Measurements from ENCODE around the gene CEP112.
"Not testable (repeated sequence)": the region's sequence is repeated elsewhere in the genome, so short reads cannot be mapped to it uniquely, and the experiment has no call there.

Gene CEP112

DNA sequence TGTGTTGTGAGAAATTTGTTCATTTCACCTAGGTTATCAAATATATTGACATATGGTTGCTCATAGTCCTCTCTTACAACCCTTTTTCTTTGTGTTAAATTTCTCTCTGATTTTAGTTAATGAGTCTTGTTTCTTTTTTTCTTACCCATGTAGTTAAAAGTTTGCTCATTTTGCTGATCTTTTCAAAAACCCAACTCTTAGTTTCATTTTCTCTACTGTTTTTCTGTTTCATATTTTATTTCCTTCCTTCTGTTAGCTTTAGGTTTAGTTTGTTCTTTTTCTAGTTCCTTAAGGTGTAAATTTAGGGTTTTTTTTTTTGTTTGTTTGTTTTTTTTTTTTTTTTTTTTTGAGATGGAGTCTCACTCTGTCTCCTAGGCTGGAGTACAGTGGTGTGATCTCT lies 42.4 kb downstream of the CEP112 start:
- no peak for DNase-seq

- DNase-seq, result no peak
Measured at GRCh38 chr17:66146394-66146793, 45.5 kb downstream of the CEP112 start.

- no peak for DNase-seq
Measured at GRCh38 chr17:66143657-66144282, 48.2 kb downstream of the CEP112 start.

DNA sequence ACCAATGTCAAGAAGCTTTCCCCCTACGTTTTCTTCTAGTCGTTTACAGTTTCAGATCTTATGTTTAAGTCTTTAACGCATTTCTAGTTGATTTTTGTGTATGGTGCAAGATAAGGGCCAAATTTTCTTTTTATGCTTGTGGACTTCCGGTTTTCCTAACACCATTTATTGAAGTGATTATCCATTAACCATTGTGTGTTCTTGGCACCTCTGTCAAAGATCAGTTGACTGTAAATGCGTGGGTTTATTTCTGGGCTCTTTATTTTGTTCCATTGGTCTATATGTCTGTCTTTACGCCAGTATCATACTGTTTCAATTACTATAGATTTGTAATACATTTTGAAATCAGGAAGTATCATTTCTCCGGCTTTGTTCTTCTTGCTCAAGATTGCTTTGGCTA lies 49.5 kb downstream of the CEP112 start:
- no peak for DNase-seq

DNA sequence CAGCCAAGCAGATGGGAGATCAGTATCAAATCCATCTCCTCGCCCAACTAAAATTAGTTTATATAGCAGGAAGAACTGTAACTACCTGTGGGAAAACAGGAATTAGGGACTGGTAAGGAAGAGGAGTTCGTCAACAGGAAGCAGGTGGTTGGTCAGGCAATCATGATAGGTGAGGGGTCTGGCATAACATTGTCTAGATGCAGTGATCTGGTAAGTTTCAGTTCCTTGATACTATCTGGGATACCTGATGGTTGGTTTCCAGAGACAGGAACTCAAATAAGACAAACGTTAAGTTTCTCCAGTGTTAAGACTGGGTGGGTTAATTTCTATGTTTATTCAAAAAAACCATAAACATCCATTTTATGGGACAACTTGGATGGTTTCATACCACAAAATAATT lies 53.8 kb downstream of the CEP112 start:
- no peak for DNase-seq

DNA sequence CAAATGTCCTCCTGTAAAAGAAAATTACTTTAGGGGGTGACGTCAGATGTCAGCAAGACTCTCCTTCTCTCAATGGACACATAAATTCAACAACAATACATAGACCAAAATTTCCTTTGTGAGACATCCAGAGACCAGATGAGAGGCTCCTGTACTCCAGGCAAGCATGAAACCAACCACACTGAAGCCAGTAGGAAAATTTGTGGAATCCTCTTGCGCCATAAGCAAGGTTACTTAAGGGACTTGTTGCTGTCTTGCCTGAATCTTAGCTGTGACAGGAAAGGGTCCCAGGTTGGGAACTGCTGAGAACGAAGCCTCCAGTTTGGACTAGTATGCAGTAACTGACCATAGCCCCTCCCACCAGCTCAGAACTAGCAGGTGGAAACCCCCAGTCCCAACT lies 56.0 kb downstream of the CEP112 start:
- DNase-seq, result no peak

- DNase-seq, result no peak
Measured at GRCh38 chr17:66135219-66135618, 56.7 kb downstream of the CEP112 start.

- no peak for DNase-seq
Measured at GRCh38 chr17:66129759-66130158, 62.2 kb downstream of the CEP112 start.

DNA sequence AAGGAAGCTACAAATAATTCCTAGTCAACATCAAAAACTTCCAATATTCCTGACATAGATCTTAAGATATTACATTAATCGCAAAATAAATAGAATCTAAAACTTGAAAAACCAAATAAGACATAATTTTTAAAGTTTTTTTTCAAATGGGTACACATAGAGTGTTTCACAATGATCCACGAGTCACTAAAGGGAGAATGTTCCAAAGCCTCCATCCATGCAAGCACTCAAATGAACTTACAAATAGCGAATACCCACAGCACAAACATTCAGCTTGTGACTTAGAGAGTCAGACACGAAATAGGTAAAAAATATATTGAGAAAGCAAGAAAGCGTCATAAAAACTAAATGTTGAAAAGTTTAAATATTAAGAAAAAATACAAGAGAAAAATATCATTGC lies 65.7 kb downstream of the CEP112 start:
- DNase-seq, result no peak

- no peak for DNase-seq
Measured at GRCh38 chr17:66123163-66123562, 68.8 kb downstream of the CEP112 start.

DNA sequence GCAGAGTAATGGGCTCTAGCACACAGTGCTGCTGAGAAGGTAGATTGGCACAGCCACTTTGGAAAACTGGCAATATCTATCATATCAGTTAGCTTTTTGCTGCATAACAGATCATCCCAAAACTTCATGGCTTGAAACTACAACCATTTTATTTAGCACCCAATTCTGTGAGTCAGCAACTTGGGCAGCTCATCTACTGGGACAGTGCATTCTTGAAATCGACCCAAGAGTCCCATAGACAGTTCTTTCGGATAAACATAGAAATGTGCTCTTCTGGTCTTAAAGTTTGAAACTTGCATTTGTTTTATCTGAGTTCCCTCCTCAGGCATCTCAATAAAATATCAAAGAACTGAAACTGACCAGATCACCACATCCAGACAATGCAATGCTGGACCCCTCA lies 76.7 kb downstream of the CEP112 start:
- DNase-seq, result no peak

- DNase-seq, result no peak
Measured at GRCh38 chr17:66114609-66115008, 77.3 kb downstream of the CEP112 start.

GRCh38 chr17:66107731-66108130 lies 84.2 kb downstream of the CEP112 start:
- DNase-seq, result no peak

- no peak for DNase-seq
Measured at GRCh38 chr17:66098040-66098439, 93.9 kb downstream of the CEP112 start.

GRCh38 chr17:66094727-66095126 lies 97.2 kb downstream of the CEP112 start:
- no peak for DNase-seq

- DNase-seq, result no peak
Measured at GRCh38 chr17:66091445-66092080, 100.4 kb downstream of the CEP112 start.

DNA sequence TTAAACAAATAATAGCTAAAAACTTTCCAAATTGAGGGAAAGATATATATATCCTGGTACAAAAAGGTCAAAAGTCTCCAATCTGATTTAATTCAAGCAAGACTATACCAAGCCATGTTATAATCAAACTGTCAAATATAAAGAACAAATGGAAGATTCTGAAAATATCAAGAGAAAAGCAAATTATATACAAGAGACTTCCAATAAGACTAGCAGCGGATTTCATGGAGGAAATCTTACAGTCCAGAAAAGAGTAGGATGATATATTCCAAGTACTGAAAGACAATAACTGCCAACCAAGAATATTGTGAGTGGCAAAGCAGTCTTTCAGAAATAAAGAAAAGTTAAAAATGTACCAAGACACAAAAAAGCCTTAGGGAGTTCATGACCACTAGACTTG lies 102.2 kb downstream of the CEP112 start:
- DNase-seq, result no peak

- DNase-seq, result no peak
Measured at GRCh38 chr17:66088173-66088572, 103.8 kb downstream of the CEP112 start.

GRCh38 chr17:66087073-66087472 lies 104.9 kb downstream of the CEP112 start:
- no peak for DNase-seq

DNA sequence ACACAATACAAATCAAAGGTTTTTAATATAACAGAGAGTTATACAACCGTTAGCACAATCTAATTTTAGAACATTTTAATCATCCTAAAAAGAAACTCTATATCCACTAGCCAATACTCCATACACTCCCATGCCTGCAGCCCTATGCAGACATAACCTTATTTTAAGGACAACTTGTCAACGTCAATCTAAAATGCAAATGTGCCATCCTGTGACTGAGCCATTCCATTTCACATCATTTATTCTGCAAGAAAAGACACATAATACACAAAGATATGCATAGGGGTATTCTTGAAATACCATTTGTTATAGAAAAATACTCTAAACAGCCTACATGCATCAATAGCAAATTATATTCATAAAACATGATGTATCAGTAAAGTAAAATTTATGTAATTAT lies 106.7 kb downstream of the CEP112 start:
- no peak for DNase-seq

DNA sequence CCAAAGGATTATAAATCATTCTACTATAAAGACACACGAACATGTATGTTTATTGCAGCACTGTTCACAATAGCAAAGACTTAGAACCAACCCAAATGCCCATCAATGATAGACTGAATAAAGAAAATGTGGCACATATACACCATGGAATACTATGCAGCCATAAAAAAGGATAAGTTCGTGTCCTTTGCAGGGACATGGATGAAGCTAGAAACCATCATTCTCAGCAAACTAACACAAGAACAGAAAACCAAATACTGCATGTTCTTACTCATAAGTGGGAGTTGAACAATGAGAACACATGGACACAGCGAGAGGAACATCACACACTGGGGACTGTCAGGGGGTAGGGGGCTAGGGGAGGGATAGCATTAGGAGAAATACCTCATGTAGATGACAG lies 111.3 kb downstream of the CEP112 start:
- not testable (repeated sequence) for DNase-seq

DNA sequence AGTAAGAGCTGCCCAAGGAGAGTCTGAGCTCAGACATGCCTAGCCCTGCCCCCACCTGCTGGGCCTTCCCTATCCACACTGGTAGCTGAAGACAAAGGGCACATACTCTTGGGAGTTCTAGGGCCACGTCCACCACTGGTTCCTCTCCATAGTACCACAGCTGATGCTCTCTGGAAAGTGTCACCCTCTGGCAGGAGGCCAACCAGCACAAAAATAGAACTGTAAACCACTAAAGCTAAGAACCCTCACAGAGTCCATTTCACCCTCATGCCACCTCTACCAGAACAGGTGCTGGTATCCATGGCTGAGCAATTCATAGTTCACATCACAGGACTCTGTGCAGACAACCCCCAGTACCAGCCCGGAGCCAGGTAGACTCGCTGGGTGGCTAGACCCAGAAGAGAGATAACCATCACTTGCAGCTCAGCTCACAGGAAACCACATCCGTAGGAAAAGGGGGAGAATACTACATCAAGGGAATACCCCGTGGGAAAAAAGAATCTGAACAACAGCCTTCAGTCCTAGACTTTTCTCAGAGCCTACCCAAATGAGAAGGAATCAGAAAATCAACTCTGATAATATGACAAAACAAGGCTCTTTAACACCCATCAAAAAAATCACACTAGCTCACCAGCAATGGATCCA lies 115.3 kb downstream of the CEP112 start:
- DNase-seq, result no peak

- no peak for DNase-seq
Measured at GRCh38 chr17:66073384-66073783, 118.5 kb downstream of the CEP112 start.

DNA sequence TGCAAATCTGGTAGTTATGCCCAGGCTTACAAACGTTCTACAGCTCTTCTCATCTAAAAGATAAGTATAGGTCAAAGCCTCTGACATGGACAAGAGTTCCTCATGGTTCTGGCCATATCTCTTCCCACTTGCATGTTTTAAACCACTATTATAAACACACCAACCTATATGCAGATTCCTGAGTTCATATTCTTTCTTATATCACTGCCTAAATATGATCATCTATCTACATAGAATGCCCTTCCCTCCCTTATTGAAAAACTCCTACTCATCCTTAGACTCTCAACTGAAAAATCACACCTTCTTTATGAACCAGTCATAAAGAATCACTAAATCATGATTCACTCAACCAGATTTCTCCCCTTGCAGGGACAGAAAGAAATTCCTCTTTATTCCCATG lies 128.2 kb downstream of the CEP112 start:
- no peak for DNase-seq

DNA sequence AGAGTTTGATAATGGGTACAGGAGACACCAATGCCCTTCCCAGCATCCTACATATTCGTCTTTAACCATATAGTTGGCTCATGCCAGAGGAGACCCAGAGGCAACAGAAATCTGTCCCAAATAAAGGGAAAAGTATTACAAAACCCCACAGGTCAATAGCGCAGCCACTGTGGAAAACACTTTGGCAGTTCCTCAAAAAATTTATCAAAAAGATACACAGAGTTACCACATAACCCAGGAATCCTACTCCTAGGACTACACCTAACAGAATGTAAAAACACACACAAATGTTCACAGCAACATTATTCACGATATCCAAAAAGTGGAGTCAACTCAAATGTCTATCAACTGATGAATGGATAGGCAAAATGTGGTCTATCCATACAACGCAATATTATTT lies 135.8 kb downstream of the CEP112 start:
- DNase-seq, result no peak
